ENCODE results near the gene COMMD1.
"Not testable (repeated sequence)": the region's sequence is repeated elsewhere in the genome, so short reads cannot be mapped to it uniquely, and the experiment has no call there.

COMMD1 gene

GRCh38 chr2:62032096-62032495 lies 126.6 kb downstream of the COMMD1 start:
- DNase-seq: no peak

GRCh38 chr2:62034715-62035114 lies 129.2 kb downstream of the COMMD1 start:
- DNase-seq: no peak

- no peak for DNase-seq
Measured at GRCh38 chr2:62036229-62036628, 130.8 kb downstream of the COMMD1 start.

GRCh38 chr2:62036761-62037250 lies 131.3 kb downstream of the COMMD1 start:
- no peak for DNase-seq

DNA sequence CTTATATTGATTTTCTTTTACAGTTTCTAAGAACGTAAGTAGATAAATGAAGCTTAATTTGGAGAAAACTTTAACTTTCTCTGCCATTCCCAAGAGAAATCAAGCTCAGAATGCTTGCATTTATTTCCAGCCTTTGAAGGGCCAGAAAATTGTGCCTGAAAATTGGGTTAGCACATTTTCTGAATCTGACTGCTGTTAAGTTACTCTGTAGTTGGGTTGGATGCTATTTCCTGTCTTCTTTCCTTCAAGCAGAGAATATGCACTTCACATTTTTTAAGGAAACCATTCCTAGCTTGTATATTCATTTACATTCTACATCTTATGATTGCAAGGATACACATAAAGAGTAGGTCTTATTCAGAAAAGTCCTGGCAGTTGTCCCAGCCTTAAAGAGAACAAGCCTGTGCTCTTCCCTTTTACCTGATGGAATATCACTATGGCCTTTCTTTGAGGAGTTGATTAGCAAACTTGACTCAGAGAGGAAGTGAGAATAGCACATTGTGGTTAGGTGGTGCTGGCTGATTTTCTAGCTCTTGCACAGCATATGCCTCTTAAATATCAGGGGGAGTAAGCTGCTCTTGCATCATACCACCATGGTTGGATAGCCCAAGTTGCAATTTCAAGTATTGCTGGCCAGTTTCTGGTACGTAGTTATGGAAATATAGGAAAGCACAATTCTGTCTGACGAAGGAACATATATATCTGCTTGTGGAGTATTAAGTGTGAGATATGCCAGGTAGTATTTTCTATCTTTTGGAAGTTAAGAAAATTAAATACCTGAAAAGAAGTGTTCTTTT lies 133.7 kb downstream of the COMMD1 start:
- no peak for DNase-seq

GRCh38 chr2:62040926-62041325 lies 135.5 kb downstream of the COMMD1 start:
- DNase-seq: no peak

DNA sequence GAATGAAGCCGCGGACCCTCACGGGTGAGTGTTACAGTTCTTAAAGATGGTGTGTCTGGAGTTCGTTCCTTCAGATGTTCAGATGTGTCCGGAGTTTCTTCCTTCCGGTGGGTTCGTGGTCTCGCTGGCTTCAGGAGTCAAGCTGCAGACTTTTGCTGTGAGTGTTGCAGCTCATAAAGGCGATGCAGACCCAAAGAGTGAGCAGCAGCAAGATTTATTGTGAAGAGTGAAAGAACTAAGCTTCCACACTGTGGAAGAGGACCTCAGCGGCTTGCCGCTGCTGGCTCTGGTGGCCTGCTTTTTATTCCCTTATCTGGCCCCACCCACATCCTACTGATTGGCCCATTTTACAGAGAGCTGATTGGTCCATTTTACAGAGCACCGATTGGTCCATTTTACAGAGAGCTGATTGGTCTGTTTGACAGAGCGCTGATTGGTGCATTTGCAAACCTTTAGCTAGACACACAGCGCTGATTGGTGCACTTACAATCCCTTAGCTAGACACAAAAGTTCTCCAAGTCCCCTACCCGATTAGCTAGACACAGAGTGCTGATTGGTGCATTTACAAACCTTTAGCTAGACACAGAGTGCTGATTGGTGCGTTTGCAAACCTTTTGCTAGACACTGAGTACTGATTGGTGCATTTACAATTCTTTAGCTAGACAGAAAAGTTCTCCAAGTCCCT lies 136.4 kb downstream of the COMMD1 start:
- not testable (repeated sequence) for DNase-seq

GRCh38 chr2:62042400-62042799 lies 136.9 kb downstream of the COMMD1 start:
- DNase-seq: no peak

- no peak for DNase-seq
Measured at GRCh38 chr2:62042944-62043343, 137.5 kb downstream of the COMMD1 start.

GRCh38 chr2:62045017-62045543 lies 139.6 kb downstream of the COMMD1 start:
- no peak for DNase-seq

- DNase-seq: no peak
Measured at GRCh38 chr2:62046141-62046540, 140.7 kb downstream of the COMMD1 start.

- no peak for DNase-seq
Measured at GRCh38 chr2:62050456-62051045, 145.1 kb downstream of the COMMD1 start.

- no peak for DNase-seq
Measured at GRCh38 chr2:62054029-62054791, 148.7 kb downstream of the COMMD1 start.

DNA sequence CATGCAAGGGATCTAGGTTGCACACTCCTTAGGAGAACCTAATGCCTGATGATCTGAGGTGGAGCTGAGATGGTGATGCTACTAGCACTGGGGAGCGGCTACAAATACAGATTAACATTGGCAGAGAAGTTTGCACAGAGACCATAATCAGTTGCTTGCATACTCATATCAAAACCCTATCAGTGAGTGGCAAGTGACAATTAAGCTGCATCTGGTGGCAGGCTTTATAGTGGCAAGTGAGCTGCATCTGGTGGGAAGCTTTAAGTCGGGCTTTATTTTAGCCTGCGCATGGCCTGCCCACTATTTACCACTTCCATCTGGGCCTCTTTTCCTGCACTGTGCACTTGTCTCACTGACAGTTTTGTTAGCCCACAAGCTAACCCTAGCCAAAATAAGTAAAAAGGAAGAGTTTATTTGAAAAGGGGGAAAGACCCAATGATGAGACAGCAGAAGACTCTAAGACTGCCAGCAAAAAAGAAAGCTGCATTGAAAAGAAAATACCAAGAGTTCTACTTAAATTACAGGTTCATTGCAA lies 149.5 kb downstream of the COMMD1 start:
- DNase-seq: no peak

DNA sequence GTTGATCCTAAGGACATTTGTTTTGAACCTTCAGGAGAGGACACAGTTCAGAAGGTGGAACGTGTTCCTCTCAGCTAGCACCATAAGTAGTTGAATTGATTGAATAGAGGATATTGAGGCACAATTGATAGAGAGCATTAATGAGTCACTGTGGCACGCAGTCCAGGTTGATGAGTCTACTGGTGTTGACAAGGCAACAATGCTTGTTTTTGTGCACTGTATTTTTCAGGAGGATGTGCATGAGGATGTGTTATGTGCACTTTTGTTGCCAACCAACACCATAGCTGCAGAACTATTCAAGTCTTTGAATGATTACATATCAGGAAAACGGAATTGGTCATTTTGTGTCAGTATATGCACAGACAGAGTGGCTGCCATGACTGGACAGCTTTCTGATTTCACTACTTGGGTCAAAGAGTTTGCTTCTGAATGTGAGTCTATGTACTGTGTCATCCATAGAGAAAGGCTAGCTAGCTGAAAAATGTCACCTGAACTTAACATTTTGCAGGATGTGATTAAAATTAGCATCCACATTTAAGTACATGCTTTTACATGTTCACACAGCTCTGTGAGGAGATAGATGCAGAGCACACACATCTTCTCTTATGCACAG lies 150.4 kb downstream of the COMMD1 start:
- DNase-seq: no peak

DNA sequence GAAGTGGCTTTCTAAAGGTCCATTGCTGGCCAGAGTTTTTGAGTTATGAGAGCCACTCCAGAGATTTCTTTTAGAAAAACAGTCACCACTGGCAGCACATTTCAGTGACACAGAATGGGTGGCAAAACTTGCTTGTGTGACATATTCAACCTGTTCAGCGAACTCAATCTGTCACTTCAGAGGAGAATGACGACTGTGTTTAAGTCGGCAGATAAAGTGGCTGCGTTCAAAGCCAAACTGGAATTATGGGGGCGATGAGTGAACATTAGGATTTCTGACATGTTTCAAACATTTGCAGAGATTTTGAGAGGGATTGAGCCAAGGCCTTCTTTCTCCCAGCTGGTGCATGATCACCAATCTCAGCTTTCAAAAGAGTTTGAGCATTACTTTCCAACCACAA lies 150.9 kb downstream of the COMMD1 start:
- DNase-seq: no peak

- no peak for DNase-seq
Measured at GRCh38 chr2:62065243-62065642, 159.8 kb downstream of the COMMD1 start.

- no peak for DNase-seq
Measured at GRCh38 chr2:62071126-62071598, 165.7 kb downstream of the COMMD1 start.

- DNase-seq: no peak
Measured at GRCh38 chr2:62071760-62072680, 166.5 kb downstream of the COMMD1 start.

GRCh38 chr2:62074233-62074632 lies 168.8 kb downstream of the COMMD1 start:
- DNase-seq: no peak
